Tibial nerve (tissue), 4 donors: Measurements from ENCODE around the gene CAMTA1.

Experiments used
- CTCF ChIP-seq, 5 experiments: fragments of 200-600 bp in 3 of 5; fragments of 450-650 bp in 2 of 5; sonication (generic) in 3 of 5; IDR thresholded peaks; one replicate each; pipeline ENCODE4 v1.5.1; 2016 to 2019; ENCODE audit warnings: antibody characterized with exemption in 5 of 5, mild to moderate bottlenecking in 3 of 5, moderate library complexity in 2 of 5
- EP300 ChIP-seq, 2 donors: sonication (generic); formaldehyde crosslinking; IDR thresholded peaks; one replicate each; pipeline ENCODE4 v1.6.1; 2017; ENCODE audit warnings: antibody characterized with exemption in 2 of 2, mild to moderate bottlenecking in 1 of 2
- POLR2A ChIP-seq, 2 donors: fragments of 450-650 bp; IDR thresholded peaks; one replicate each; pipeline ENCODE4 v1.6.1; 2017; ENCODE audit warnings: antibody characterized with exemption in 2 of 2, mild to moderate bottlenecking in 2 of 2, moderate library complexity in 2 of 2

DNA sequence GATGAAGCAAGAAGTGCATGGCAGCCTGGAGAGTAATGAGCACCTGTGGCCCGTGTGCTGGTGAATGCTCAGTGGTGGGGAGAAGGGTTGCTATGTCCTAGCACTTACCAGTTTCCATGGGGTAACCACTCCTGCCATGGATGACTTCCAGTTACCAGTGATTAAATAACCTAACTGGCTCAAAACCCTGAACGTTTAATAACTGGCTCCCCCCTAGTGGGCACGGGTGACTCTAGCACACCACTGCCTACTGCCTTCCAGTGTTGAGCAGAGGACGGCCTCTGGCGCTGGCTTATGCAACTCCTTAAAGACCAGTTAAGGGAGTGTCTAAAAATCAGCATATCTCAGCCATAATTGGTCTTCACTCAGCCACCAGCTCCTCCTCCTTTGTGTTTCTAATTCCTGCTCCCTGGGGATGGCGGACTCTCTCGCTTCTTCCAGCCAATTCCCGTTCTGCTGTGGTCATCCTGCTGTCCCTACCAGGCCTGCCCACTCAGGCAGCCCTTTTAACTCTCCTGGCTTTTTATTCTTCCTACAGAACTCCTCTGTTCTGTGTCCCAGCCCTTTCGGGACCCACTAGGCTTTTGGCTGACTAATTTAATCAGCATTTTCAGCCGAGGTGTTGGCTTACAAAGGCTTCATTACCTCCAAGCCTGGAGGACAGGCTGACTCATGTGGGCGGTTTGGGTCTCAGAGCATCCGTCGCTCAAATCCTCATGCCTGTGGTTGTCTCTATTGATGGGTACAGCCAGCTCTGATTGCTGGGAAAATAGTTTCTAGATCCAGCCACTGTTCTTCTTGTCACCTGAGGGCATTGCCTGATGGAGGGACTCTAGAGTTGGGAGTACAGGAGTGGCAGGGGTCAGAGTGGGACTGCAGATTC, 332.4 kb downstream of the CAMTA1 start:
- TF ChIP-seq CTCF (IDR thresholded peaks at IDR 0.05): no peak
- TF ChIP-seq POLR2A (IDR thresholded peaks at IDR 0.05): no peak
- no peak for TF ChIP-seq EP300 (IDR thresholded peaks at IDR 0.05)
